Occipital lobe (tissue), 2 donors: ENCODE results near the gene HOXB3. TPM values are rescaled to one million over a fixed set of nuclear protein-coding genes. Genes with fewer than 3 reads are reported as not detected.
"Not testable (repeated sequence)": the region's sequence is repeated elsewhere in the genome, so short reads cannot be mapped to it uniquely, and the experiment has no call there.

ENCODE experiments used
- DNase-seq: peaks from one replicate; lab custom pipeline; 2025; lab: John Stamatoyannopoulos, UW
- total RNA-seq: library from RNA; depleted of rRNA; stranded (reverse); fragments of >200 nt; gene quantifications from one replicate; pipeline ENCODE4 v1.2.3, GENCODE V29; 2014

HOXB3 gene
- total RNA-seq, 1 donor from 2014 or later = not detected

DNA sequence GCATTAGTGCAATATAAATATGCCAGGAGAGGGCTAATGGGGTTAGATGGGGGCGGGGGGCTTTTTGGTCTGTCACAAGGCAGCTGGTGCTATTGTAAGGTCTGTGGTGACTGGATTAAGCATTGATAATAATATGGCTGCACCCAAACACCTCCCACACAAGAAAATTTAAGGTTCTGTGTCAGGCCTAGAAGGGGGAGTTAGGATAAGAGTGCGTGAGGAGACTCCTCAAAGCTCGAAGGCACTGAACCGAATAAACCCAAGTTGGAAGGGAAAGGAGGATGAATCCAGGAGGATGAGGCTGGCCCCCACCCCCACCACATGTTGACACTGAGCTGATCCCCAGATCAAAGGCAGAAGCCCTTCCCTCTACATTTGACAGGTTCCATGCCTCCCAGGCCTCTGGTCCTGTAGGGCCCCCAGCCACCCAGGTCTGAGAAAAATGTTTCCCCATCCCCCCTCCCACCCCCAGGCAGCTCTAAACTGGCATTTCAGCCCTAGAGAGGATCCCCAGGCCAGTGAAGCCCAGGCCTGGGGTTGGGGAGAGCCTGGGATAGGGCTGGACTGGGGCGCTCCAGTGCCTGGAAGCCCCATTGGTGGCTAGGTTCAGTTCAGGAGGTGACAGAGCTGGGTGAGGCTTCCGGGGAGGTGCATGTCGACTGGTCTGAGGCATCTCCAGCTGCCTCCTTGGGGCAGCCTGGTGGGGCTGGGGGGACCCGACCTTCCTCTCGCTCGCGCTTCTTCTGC is 60.9 kb downstream of the HOXB3 start:
- DNase-seq = no peak

DNA sequence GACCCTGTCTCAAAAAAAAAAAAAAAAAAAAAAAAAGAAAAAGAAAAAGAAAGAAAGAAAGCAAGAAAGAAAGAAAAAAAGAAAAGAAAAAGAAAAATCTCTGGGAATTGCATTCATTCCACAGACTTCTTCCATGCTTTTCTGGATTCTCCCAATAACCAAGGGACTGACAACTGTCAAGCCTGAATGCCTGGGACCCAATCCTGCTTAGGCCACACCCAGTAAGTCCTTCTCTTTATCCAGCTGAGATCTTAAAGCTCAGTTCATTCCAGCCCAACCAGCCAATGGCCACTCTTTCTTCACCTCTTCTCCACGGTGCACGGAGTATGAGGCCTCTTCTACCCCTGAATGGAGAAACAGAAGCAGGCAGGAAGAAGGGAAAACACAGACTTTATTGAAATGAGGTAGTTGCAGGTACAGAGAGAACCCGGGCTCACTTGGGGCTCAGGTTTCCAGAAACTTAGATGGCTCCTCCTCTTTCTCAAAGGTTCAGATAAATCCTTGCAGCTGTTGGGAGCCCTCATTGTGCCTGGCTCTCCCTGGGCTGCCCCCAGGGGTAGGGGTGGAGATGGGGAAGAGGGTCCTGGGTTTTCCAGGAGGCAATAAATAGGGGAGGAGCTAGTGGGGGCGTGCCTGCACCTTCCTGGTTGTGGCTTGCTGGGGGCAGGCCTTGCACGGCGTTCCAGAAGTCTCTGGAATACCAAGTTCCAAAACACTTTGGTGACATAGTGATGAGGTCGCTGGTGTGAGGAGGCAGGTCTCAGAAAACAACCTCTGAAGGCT is 61.7 kb downstream of the HOXB3 start:
- no peak for DNase-seq

DNA sequence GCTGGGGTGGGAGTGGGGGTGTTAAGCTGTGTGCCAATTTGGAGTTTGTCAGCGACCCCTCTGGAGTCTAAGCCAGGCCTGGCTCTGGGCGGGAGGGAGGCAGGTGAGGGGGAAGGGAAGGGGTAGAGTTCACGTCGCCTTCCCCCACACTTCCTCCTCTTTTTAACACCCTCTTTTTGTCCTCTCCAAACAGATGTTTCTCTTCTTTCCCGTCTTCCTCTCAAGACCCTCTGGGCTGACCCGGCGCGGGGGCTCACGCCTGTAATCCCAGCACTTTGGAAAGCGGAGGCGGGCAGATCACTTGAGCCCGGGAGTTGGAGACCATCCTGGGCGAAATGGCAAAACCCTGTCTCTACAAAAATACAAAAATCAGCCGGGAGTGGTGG is 62.5 kb downstream of the HOXB3 start:
- DNase-seq = no peak

DNA sequence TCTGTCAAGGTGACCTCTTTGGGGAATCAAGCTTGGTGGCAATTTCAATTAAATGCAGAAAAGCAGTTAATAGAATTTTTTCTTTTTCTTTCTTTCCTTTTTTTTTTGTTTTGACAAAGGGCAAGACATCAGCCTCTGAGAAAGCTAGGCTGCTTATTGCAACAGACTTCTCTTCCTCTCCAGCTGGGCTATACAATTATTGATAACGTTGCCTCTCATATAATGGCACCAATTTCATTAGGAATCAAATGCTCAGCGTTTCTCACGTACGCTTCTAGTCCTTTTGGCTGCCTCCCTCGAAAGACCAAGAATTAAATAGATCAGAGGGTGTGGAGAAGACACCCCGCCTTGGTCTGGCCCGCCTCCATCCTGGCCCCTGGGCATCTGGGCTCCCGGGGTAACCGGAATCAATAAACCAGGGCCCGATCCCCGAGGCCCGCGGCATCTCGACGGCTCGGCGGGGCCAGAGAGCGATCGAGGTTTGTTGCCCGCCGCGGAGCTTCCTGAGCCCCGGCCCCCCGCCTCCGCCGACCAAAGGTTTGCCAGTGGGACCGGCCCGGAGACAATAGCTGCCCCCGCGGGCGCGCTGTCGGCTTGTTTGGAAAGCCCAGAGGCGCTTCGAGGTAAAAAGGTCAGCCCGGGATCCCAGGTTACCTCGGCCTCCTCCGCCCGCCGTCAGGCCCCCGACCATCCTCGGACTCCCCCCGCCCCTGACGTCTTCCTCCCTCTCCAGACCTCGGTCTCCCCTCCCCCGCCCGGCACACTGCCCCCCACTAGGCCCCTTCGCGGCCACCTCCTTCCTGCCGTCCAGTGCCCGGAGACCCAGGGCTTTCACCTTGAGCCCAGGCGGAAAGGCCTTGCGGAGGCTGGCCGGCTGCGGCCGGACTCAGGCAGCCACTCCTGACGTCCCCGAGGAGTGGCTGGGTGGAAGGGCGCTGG is 63.2 kb downstream of the HOXB3 start:
- DNase-seq = no peak

DNA sequence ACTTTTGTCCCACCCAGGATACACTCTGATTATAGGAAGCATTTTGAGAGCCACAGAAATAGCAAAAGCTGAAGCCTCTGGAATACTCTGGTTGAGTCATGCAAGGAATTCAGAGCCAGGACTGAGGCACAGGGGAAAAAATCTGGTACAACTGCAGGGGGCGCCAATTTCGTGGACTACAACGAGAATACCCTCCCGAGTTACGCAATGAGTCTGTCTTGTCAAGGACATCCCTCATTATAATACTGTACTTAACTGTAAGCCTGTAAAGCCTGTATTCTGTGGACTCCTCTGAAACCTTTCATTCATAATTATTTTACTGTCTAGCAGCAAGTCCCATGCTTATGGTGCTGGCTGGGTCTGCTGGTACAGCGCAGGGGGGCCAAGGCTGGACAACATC is 67.0 kb downstream of the HOXB3 start:
- DNase-seq = no peak

DNA sequence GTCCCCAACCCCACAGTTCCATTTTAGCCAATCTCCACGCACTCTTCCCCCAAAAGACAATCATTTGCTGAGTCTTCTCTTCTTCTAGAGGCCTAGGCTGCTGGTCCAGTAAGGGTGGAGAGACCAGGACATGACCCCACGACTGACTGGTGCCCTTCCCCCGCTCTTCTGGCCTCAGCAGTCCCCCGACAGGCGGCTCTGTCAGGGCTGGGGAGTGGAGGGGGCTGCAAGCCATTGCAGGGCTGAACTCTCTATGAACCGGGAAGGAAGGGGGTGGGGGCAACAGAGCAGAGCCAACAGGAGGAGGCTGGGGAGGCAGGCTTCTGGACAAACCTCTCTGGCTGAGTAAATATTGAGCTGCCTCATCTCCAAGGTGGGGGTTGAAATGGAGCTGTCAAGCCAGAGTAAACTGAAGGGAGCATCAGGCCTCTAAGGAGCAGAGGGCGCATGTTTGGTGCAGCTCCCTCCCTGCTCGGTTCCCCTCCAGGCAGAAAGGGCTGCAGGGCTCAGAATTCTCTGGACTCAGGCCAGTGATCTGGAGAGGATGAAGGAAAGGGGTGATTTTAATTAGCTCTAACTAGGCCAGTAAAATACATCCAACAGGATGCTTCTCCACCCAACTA is 67.9 kb downstream of the HOXB3 start:
- DNase-seq = no peak

DNA sequence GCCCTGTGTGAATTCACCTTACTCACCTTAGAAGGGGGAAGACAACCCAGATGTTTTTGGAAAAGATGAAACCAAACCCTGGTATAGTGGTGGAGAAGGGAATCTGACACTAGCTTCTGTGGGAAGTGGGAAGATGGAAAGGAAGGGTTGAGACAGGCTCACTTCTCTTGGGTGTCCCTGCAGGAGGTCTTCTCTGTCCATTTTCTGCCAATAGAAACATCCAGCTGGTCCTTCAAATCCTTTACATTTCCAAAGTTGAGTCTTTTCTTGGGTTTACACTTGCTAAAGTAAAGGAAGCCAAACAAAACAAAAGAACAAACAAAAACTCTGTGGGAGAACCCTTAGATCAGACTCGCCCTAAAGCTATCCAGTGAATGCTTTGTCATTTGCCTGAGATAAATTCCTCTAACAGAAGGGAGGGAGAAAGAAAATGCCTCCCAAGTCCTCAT is 69.4 kb downstream of the HOXB3 start:
- no peak for DNase-seq

DNA sequence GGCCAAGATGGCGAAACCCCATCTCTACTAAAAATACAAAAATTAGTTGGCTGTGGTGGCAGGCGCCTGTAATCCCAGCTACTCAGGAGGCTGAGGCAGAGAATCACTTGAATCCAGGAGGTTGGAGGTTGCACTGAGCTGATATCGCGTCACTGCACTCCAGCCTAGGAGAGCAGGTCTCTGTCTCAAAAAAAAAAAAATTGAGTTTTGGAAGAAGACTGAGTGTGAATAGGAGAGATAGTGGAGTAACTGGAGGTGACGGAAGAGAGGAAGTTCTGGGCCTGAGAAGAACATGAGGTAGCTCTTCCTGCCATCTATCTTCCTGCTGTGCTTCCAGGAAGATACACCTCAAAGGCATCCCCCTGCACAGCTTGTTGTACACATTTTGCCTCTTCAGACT is 70.6 kb downstream of the HOXB3 start:
- no peak for DNase-seq

DNA sequence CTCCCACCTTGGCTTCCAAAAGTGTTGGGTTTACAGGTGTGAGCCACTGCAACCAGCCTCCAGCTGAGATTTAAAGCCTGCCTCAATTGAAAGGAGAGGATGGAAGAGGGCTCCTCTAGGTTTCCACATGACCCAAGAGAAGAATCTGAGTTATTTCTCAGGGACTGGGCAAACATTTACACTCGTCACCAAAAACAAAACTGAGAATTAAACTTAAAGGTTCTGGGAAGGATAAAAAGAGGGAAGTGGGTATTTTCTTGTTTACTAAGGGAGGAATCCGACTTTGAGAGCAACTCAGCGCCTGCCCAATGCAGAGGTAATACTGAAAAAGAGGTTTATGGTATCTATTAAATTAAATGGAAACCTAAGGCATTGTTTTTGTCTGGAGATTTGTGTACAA is 72.6 kb downstream of the HOXB3 start:
- DNase-seq = no peak

DNA sequence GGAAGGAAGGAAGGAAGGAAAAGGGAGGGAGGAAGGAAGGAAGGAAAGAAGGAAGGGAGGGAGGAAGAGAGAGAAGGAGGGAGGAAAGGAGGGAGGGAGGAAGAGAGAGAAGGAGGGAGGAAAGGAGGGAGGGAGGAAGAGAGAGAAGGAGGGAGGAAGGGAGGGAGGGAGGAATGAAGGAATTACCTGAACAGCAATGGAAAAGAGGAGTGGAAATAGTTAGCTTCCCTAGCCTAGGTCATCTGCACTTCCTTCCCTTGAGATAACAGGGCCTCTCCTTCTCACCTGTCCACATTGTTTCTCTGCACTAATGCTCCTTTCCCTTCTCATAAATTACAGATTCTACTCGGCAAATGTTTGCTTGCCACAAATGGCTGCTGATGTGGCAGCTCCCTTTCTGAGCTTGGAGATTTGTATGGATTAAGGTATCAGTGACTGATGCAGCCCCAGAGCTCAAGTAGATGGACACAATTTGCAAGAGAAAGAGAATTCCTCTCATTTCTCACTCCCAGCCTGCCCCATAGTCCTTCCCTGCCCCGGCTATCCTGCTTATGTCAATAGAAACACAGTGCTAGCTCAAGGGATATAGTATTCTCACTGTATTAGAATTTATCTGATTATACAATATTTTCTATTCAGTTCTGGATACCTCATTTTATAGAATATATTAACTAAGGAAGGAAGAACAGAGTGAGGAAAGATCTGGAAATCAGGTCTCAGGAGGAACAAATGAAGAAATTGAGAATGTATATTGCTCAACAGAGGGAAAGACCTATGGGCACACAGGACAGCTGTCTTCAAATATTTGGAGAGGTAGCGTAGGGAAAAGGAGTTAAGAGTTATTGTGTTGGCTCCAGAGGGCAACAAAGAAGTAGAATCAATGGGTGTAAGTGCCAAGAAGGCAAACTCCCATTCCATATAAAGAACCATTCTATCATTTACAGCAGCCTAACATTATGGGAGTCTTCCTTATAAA is 73.8 kb downstream of the HOXB3 start:
- DNase-seq = no peak

DNA sequence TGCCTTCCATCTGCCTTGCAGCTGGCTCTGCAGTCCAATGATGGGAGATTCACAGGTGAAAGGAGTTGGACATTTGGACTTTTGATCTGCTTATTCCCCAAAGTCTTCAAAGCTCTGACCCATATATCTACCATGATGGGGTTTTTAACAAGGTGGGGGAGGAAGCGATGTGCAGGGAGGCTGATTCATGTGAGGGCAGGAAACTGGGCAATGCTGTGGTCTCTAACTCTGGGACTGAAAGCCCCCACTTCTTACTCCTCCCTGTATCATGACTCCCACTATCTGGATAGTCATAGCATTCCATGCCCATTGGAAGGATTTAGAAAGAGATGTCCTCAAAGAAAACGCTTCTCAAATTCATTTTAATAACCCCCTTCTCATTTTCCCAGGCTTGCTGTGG is 75.6 kb downstream of the HOXB3 start:
- DNase-seq = no peak

DNA sequence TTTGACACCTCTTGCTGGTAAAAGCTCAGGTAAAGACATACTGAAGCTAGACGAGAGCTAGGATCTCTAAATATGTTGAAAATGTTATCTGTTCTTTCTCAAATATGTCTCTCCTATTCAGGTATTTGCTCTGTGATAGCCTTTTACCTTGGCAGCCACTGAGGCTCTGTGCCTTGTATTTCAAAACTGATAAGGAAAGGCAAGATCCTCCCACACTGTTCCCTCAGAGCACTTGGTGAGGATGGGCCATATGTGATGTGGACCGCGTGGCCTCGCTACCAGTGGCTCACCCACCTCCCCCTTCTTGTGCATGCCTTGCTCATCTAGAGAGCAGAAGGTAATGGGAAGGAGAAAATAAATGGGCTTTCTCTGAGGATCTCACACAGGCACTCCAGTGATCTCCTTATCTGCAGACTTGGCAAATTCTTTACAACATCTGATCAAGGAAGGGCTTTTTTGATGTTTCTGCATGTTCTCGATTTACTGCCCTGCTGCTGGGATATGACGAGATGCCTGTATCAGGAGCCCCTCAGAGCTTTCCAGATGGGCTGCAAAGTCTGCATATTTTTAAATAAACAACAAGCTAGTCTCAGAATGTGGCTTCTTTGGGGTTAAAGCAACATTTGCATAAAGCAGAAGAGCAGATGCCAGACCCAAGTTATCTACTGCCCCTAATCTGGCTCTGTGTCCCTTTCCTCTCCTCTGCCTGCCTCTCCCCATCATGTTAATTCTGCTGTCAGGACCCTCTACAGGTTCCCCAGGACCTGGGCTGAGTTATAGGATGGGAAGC is 76.2 kb downstream of the HOXB3 start:
- DNase-seq = no peak

DNA sequence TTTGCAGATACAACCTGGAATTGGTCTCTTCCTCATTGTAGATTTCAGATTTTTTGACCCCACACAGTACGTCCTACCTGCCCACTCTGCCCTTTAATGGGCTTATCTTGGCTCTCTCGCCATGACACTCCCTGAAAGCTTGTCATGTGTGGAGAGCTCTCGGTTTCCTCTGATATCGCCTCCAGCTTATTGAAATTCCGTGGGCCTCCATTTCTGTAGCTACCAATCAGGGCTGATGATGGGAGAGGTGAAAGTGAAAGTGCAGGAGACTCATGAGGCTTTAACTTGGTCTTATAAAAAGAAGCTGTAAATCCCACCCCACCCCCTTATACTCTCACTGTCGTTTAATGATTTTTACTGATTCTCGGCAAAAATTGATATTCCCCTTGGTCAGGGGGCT is 76.9 kb downstream of the HOXB3 start:
- DNase-seq = no peak

DNA sequence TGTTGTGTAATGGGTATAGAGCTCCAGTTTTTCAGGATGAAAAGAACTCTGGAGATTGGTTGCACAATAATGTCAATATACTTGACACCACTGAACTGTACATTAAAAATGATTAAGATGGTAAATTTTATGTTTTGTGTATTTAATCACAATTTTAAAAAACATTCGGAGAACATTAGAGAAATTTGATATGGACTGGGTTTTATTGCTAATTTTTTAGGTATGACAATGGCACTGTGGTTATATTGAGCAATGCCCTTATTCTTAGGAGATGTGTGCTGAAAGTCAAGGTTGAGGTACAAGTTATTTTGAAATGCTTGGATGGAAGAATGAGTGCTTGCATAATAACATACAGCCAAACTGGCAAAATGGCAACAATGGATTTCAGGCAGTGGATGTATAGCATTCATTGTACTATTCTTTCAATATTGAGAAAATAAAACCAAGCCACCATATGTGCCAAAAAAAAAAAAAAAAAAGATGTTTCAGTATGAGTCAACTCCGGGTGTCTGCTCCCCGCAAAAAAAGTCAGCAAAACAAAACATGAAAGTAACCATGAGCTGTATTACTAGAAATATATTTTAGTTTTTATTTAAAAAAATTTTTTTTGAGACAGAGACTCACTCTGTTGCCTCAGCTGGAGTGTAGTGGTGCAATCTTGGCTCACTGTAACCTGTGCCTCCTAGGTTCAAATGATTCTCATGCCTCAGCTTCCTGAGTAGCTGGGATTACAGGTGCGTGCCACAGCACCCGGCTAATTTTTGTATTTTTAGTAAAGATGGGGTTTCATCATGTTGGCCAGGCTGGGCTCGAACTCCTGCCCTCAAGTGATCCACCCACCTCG is 79.1 kb downstream of the HOXB3 start:
- no peak for DNase-seq

DNA sequence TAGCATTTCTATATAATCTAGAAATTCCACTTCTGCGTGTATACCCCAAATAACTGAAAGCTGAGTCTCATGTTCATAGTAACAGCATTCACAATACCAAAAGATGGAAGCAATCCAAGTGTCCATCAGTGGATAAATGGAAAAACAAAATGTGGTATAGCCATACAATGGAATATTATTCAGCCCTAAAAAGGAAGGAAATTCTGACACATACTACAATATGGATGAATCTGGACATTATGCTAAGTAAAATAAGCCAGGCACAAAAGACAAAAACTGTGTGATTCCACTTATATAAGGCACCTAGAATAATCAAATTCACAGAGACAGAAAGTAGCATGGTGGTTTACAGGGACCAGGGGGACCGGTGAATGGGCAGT is 79.7 kb downstream of the HOXB3 start:
- no peak for DNase-seq

DNA sequence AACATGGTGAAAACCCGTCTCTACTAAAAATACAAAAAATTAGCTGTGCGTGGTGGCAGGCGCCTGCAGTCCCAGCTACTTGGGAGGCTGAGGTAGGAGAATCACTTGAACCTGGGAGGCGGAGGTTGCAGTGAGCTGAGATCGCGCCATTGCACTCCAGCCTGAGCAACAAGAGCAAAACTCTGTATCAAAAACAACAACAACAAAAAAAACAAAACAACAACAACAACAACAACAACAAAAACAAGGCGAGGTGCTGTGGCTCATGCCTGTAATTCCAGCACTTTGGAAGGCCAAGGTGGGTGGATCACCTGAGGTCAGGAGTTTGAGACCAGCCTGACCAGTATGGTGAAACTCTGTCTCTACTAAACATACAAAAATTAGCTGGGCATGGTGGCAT is 80.3 kb downstream of the HOXB3 start:
- DNase-seq = not testable (repeated sequence)

DNA sequence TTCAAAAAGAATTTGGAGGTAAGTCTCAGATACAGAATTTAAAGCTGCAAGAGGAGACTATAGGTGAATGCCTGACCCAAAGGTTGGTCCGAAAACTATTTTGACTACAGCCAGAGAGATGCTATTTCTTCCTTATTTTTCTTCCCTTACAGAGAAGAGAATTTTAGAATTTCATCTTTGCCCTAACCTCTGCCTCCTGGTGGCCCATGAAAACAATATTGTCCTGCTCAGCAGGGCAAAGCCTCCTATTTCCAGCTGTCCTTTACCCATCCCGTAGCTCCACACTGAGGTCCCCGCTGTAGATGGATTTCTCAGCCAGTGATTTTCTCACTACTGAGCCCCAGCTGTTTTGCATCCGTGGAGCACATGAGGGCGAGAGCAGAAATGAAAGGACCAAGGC is 83.8 kb downstream of the HOXB3 start:
- no peak for DNase-seq

DNA sequence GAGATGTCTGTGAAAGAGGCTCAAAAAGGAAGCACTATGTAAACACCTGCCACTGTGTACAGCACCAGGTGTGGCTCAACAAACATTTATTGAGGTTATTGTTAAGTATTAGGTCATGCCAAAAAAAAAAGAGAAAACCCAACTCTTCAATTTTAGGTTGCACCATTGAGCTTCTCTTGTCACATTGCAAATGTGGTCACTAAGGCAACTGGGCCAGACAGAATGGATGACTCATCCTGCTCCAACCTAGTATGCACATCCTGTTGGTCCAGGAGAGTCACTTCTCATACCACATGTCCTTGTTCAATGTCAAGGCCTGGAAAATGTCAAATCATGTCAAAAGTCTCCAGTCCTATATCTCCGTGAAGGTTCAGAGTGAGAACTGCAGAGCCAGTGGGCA is 84.3 kb downstream of the HOXB3 start:
- DNase-seq = no peak

DNA sequence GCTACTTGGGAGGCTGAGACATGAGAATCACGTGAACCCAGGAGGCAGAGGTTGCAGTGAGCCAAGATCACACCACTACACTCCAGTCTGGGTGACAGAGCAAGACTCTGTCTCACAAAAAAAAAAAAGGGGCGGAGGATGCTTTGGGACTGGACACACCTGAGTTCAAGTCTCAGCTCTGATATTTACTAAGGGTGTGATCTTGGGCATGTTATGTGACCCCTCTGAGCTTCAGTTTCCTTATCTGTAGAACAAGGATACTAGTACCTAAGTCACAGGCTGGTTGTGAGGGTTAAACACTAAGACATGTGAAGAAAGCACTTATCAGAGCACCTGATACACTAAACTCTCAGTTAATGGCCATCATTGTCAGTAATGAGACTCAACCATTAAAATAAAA is 85.1 kb downstream of the HOXB3 start:
- no peak for DNase-seq
